Karpas-422 (cell line): ENCODE data around the gene GH2. TPM values are rescaled to one million over a fixed set of nuclear protein-coding genes. Genes with fewer than 3 reads are reported as not detected.

Source experiments
- DNase-seq: peaks from one replicate; pipeline ENCODE4 v3.0.0-alpha.2; 2015
- H2AFZ ChIP-seq: fragments of 200-600 bp; sonication (generic); 2 replicates; pipeline ENCODE4 v1.6.1; 2014; ENCODE audit warnings: antibody characterized with exemption, low read length, mixed read lengths
- H3K27ac ChIP-seq: fragments of 200-600 bp; sonication (generic); 2 replicates; pipeline ENCODE4 v1.5.1; 2014; ENCODE audit warnings: mild to moderate bottlenecking, low read length, moderate library complexity
- H3K27me3 ChIP-seq: fragments of 200-600 bp; sonication (generic); 2 replicates; pipeline ENCODE4 v1.6.1; 2014; ENCODE audit warnings: low read length, mixed read lengths
- H3K36me3 ChIP-seq: fragments of 200-600 bp; sonication (generic); 2 replicates; pipeline ENCODE4 v1.6.1; 2014; ENCODE audit warnings: low read length, mixed read lengths; ENCODE audit not compliant: insufficient read depth
- H3K4me1 ChIP-seq: fragments of 200-600 bp; sonication (generic); 2 replicates; pipeline ENCODE4 v1.6.1; 2014; ENCODE audit warnings: mild to moderate bottlenecking, low read length, mixed read lengths
- H3K4me2 ChIP-seq: fragments of 200-600 bp; sonication (generic); 2 replicates; pipeline ENCODE4 v1.6.1; 2014; ENCODE audit warnings: low read length, low read depth, mild to moderate bottlenecking; ENCODE audit not compliant: poor library complexity, severe bottlenecking
- H3K4me3 ChIP-seq: fragments of 200-600 bp; sonication (generic); 2 replicates; pipeline ENCODE4 v1.5.1; 2014; ENCODE audit warnings: mild to moderate bottlenecking, antibody characterized with exemption, low read length, mixed read lengths
- H3K79me2 ChIP-seq: fragments of 200-600 bp; sonication (generic); 2 replicates; pipeline ENCODE4 v1.6.1; 2014; ENCODE audit warnings: mild to moderate bottlenecking, low read length, mixed read lengths
- H3K9ac ChIP-seq: fragments of 200-600 bp; sonication (generic); 2 replicates; pipeline ENCODE4 v1.6.0; 2014; ENCODE audit warnings: low read length
- H3K9me2 ChIP-seq: fragments of 200-600 bp; sonication (generic), shearing (Covaris generic); replicated peaks from 2 replicates; pipeline ENCODE4 v1.6.0; 2014; ENCODE audit warnings: mild to moderate bottlenecking, low read length, moderate library complexity; ENCODE audit not compliant: insufficient read depth
- H3K9me3 ChIP-seq: fragments of 300-700, 200-600 bp; sonication (generic); 2 replicates; pipeline ENCODE4 v1.6.1; 2014; ENCODE audit warnings: low read length, mixed read lengths
- H4K20me1 ChIP-seq: fragments of 200-600 bp; sonication (generic); 2 replicates; pipeline ENCODE4 v1.6.1; 2014; ENCODE audit warnings: mild to moderate bottlenecking, antibody characterized with exemption, low read length, low read depth; ENCODE audit not compliant: insufficient read depth
- total RNA-seq: library from RNA; depleted of rRNA; stranded (reverse); fragments of >200 nt; shearing (Covaris generic); gene quantifications from 2 replicates; pipeline ENCODE4 v1.2.3, GENCODE V29; 2014; ENCODE audit warnings: low replicate concordance; rRNA removed

Gene GH2
- total RNA-seq: not detected in 2 replicates

DNA sequence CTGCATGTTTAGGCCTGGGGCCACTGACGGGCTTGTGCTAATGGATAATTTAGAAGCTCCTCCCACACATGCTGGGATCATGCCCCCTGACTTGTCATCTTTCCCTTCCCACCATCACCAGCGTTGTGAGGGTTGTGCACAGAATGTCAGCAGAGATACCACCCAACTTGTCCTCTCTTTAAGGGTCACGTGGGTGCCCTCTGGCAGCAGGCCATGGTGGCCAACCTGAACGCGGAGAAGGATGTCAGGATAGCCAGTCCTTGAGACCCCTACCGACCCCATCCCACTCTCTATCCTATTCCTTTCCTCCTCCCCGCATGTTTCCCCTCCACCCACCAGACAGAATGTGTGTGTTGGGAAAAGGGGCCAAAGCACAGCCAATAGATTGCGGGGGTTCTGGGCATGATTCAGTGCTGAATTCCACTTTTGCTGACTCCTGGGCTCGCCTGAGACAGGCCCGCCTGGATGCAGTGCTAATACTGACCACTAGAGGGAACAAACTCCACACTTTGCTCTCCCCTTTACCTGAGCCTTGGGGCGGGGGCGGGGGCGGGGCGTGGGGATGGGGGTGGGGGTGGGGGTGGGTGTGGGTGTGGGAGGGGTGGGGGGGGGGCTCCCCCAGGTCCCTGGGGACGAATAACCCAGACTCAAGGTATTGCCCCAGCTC, at the start of gene GH2:
Gene GH2 (minus strand): TSS at position 10 of the 667 bp plus-strand sequence. CDS start 143 bp downstream, outside the sequence.
- H3K4me2 ChIP-seq: no peak within 1 kb of the TSS
- no peaks in the 10 kb centered on the region for H3K9me3 ChIP-seq
- no peaks in the 10 kb centered on the region for H3K27me3 ChIP-seq
- H2AFZ ChIP-seq: no peak within 1 kb of the TSS
- H3K27ac ChIP-seq: no peak within 1 kb of the TSS
- H3K9me2 ChIP-seq: no peaks in the 10 kb centered on the region
- no peaks in the 10 kb centered on the region for H3K79me2 ChIP-seq
- peak; percentile 84 for DNase-seq
- no peaks in the 10 kb centered on the region for H3K36me3 ChIP-seq
- no peak within 1 kb of the TSS for H3K9ac ChIP-seq
- no peaks in the 10 kb centered on the region for H3K4me1 ChIP-seq
- H3K4me3 ChIP-seq: no peak within 1 kb of the TSS
- H4K20me1 ChIP-seq: no peaks in the 10 kb centered on the region

DNA sequence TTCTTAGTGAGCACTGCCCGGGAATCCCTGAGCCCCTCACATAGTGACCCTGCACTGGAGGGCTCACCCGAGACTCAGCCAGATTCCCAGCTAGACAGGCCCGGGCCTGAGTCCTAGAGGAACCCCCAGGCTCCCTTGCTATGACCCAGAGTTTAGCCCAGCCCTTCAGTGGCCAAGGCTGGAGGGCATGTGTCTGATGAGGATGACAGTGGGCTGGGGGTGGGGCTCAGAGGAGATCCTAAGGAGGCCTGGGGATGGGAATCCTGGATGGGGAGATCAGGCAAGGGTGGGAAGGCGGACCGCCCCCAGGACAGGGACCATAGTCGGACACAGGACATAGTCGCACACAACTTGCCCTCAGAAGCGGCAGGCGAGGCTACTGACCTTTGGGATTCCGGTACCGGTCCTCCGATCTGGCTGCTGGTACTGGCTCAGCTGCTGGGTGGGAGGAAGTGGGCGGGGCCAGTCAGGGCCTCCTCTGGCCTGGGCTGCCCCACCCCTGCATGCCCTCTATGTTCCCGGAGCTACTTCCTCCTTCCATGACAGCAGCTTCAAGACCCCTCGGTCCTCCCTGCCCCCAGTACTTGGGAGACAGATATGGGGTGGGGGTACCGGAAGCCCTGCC, 49.3 kb upstream of the GH2 start:
- Histone ChIP-seq H3K79me2 (peaks cover 27% of the 10 kb centered on the region), H3K9me3 (no peaks in the 10 kb centered on the region), H3K27me3 (no peaks in the 10 kb centered on the region), H3K4me2 (peak overlapping the region; percentile 94), H3K4me3 (peak overlapping the region; percentile 100), H2AFZ (no peak overlapping the region), H3K4me1 (peaks cover 83% of the 10 kb centered on the region), H3K36me3 (peaks cover 42% of the 10 kb centered on the region), H4K20me1 (peaks cover 20% of the 10 kb centered on the region), H3K9me2 (no peaks in the 10 kb centered on the region), H3K9ac (peak overlapping the region; percentile 100), H3K27ac (peak overlapping the region; percentile 99)
- DNase-seq: peak; percentile 93

DNA sequence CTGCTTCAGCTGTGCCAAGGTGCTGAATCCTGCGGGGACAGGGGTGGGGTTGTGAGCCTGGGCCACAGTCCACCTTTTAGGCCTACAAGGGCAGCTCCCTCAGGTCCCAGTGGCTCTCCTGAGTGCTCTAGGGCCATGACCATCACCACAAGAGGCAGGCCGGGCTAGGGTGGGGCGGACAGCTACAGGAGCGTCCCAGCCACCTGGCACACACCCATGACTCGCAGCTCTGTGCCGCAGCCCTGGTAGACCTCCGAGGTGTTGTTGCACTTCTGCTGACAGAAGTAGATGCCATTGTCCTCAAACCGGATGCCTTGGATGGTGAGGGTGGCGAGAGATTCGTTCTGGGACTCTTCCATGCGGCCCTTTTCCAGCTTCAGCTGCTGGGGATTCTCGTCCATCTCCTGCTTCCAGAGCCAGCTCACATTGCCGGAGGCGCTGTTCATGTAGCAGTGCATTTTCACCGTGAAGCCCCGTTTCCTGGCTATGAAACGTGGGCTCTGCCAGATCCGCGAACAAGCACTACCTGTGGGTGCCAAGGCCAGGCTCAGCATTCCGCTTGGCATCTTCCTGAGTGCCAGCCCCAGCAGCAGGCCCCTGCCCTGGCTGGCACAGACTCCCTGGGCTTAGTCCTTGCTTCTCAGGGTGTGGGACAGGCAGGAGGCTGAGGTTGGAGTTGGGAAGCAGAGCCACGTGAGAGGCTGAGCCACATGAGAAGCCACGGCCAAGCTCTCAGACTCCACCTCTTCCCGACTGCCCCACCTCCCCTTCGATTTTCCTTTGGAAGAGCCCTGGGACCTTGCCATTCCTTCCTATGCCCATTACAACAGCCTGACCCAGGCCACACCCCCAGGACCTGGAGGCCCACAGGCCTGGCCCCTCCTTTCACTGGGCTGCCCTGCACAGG, 48.4 kb upstream of the GH2 start:
- peak overlapping the region; percentile 94 for H3K4me2 ChIP-seq
- no peaks in the 10 kb centered on the region for H3K9me3 ChIP-seq
- peaks cover 20% of the 10 kb centered on the region for H4K20me1 ChIP-seq
- no peak overlapping the region for H2AFZ ChIP-seq
- DNase-seq: peak; percentile 55
- H3K4me1 ChIP-seq: peaks cover 91% of the 10 kb centered on the region
- H3K27me3 ChIP-seq: no peaks in the 10 kb centered on the region
- H3K79me2 ChIP-seq: peaks cover 27% of the 10 kb centered on the region
- peak overlapping the region; percentile 100 for H3K4me3 ChIP-seq
- H3K27ac ChIP-seq: peak overlapping the region; percentile 99
- H3K9me2 ChIP-seq: no peaks in the 10 kb centered on the region
- peak overlapping the region; percentile 100 for H3K9ac ChIP-seq
- peaks cover 42% of the 10 kb centered on the region for H3K36me3 ChIP-seq

DNA sequence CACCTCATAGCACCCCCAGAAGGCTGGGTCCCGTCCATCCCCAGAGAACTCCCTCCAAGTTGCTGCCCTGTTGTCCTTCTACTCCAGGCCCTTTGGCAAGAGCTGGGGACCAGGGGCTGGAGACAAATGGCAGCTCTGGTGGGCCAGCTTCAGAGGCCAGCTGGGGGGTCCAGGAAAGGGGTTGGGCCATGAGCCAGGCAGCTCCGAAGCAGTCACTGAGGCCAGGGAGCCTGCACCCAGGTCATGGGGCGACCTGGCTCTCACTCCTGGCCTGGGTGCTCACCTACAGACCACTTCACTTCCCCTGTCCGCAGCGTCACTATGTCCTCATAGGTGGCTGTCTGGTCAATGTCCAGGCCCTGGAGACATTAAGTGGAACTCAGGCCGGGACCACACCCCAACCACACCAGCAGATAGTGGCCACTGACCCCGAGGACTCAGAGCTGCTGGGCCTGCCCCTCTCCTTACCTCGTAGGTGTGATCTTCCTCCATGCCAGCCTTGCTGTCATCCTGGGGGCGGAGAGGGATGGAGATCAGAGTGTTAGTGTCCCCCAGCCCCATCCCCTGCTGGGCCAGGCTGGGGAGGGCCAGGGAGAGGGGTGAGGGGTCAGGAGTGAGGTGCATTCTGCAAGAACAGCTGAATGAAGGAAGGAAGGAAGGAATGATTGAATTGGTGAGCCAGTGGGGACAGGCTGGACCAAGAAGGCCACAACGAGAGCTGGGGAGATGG, 47.4 kb upstream of the GH2 start:
- no peaks in the 10 kb centered on the region for H3K9me2 ChIP-seq
- no peak for DNase-seq
- H3K4me1 ChIP-seq: peaks cover 89% of the 10 kb centered on the region
- H3K36me3 ChIP-seq: peaks cover 42% of the 10 kb centered on the region
- no peak overlapping the region for H2AFZ ChIP-seq
- H4K20me1 ChIP-seq: peaks cover 20% of the 10 kb centered on the region
- H3K4me3 ChIP-seq: peak overlapping the region; percentile 100
- H3K9me3 ChIP-seq: no peaks in the 10 kb centered on the region
- peak overlapping the region; percentile 100 for H3K9ac ChIP-seq
- H3K79me2 ChIP-seq: peaks cover 27% of the 10 kb centered on the region
- peak overlapping the region; percentile 94 for H3K4me2 ChIP-seq
- H3K27me3 ChIP-seq: no peaks in the 10 kb centered on the region
- H3K27ac ChIP-seq: peak overlapping the region; percentile 99

DNA sequence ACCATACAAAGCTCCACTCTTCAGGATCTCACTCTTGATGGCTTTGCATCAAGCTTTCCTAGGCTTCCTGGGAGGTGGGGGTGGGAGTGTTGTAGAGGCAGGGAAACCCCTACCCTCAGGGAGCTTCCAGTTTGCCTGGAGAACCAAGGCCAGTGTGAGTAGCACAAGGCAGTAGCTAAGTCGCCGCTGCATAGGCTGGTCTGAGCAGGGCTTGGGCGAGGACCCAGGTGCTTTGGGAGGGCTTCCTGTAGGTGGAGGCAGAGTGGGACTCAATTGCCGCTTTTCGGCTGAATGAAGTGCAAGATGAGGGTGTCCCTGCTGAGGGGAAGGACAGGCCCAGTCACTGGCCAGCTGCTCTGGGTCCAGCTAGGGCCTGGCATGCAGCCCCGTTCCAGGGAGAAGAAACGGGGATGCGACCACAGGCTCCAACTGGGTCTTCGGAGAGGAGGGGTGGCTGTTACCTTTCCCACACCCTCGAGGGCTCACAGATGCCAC, 46.5 kb upstream of the GH2 start:
- no peaks in the 10 kb centered on the region for H3K9me2 ChIP-seq
- H3K79me2 ChIP-seq: peaks cover 27% of the 10 kb centered on the region
- peaks cover 42% of the 10 kb centered on the region for H3K36me3 ChIP-seq
- H4K20me1 ChIP-seq: peaks cover 20% of the 10 kb centered on the region
- no peaks in the 10 kb centered on the region for H3K9me3 ChIP-seq
- peak overlapping the region; percentile 100 for H3K9ac ChIP-seq
- peak overlapping the region; percentile 100; the same call in 1 of the 2 replicates for H3K4me3 ChIP-seq
- peaks cover 87% of the 10 kb centered on the region for H3K4me1 ChIP-seq
- peak overlapping the region; percentile 99 for H3K27ac ChIP-seq
- H3K4me2 ChIP-seq: peak overlapping the region; percentile 94
- no peak overlapping the region for H2AFZ ChIP-seq
- DNase-seq: peak; percentile 79
- H3K27me3 ChIP-seq: no peaks in the 10 kb centered on the region

DNA sequence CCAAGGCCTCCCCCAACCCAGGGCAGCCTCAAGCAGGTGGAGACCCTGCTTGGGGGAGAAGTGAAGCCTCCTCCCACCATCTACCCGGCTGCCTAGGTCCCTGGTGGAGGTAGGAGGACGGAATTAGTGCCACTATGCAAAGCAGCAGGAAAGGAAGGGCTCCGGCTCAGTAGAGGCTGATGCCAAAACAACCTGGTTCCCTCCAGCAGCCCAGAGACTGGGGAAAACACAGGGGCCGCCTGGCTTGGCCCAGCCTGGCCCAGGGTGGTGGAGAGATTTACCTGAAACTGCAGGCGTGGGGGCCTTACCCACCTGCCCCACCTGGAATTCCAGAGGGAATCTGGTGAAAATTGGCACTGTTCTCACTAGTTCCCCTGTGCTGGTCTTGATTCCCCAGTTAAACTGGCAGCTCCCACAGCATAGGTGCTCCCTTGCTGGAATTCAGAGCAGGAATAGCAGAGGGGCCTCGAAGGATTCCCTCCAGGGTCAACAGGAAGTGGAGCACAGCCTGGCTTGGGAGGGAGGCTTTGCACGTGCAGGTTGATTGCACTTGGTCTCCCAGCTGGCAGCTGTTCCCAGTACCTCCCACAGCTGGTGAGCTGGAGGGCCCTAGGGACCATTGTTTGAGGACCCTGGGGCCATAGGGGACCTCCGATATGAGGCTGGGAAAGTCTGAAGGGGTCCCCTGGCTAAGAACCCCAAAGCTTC, 45.9 kb upstream of the GH2 start:
- H4K20me1 ChIP-seq: peaks cover 20% of the 10 kb centered on the region
- no peaks in the 10 kb centered on the region for H3K27me3 ChIP-seq
- H3K36me3 ChIP-seq: peaks cover 42% of the 10 kb centered on the region
- peak; percentile 91 for DNase-seq
- no peaks in the 10 kb centered on the region for H3K9me2 ChIP-seq
- no peaks in the 10 kb centered on the region for H3K9me3 ChIP-seq
- H3K27ac ChIP-seq: peak overlapping the region; percentile 99
- H3K4me3 ChIP-seq: peak overlapping the region; percentile 100
- no peak overlapping the region for H2AFZ ChIP-seq
- H3K4me2 ChIP-seq: peak overlapping the region; percentile 94
- peaks cover 87% of the 10 kb centered on the region for H3K4me1 ChIP-seq
- peaks cover 27% of the 10 kb centered on the region for H3K79me2 ChIP-seq
- peak overlapping the region; percentile 100 for H3K9ac ChIP-seq

DNA sequence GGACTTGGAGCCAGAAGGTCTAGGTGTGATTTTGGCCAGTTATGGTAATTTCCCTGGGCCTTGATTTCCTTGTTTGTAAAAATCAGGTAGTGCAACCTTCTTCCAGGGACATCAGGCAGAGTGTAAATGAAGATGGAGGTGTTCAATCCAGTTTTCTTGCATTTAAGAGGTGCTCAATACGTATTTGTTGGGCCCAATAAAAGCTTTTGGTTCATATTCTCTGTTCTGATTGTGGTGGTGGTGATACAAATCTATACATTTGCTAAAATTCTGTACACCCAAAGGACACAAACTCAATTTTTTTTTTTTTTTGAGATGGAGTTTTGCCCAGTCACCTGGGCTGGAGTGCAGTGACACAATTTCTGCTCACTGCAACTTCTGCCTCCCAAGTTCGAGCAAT, 44.4 kb upstream of the GH2 start:
- Histone ChIP-seq H3K27me3 (no peaks in the 10 kb centered on the region), H3K36me3 (peaks cover 36% of the 10 kb centered on the region), H3K9ac (peak overlapping the region; percentile 100), H2AFZ (no peak overlapping the region), H4K20me1 (peaks cover 20% of the 10 kb centered on the region), H3K9me3 (no peaks in the 10 kb centered on the region), H3K27ac (peak overlapping the region; percentile 99), H3K4me2 (peak overlapping the region; percentile 94), H3K9me2 (no peaks in the 10 kb centered on the region), H3K79me2 (peaks cover 18% of the 10 kb centered on the region), H3K4me1 (peaks cover 93% of the 10 kb centered on the region), H3K4me3 (no peak overlapping the region)
- peak; percentile 67 for DNase-seq
